ENCODE data around the gene ABHD11.

DNA sequence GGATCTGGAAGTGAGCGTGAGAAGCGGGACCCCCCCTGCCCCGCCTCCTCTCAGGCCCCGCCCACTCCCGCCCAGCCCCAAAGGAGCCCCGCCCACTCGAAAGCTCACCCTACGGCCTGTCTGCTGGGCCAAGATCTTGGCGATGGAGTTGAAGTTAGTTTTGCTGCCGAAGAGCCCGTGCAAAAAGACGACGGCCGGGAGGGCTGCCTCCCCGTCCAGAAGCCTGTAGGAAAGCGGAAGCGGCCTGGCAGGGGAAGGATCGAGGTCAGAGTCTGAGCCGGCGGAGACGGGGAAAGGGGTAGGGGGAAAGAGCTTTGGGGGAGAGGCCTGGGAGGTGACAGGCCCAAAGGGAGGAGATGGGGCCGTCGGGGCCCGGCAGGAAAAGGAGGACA is 386 bp downstream of the ABHD11 start:
- TF ChIP-seq, protein P1, sequence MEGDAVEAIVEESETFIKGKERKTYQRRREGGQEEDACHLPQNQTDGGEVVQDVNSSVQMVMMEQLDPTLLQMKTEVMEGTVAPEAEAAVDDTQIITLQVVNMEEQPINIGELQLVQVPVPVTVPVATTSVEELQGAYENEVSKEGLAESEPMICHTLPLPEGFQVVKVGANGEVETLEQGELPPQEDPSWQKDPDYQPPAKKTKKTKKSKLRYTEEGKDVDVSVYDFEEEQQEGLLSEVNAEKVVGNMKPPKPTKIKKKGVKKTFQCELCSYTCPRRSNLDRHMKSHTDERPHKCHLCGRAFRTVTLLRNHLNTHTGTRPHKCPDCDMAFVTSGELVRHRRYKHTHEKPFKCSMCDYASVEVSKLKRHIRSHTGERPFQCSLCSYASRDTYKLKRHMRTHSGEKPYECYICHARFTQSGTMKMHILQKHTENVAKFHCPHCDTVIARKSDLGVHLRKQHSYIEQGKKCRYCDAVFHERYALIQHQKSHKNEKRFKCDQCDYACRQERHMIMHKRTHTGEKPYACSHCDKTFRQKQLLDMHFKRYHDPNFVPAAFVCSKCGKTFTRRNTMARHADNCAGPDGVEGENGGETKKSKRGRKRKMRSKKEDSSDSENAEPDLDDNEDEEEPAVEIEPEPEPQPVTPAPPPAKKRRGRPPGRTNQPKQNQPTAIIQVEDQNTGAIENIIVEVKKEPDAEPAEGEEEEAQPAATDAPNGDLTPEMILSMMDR (IDR thresholded peaks at IDR 0.05): no peak
- no peak for TF ChIP-seq POLR2A (IDR thresholded peaks at IDR 0.05)
- TF ChIP-seq EP300 (IDR thresholded peaks at IDR 0.05): no peak
